Daoy (cell line): ENCODE results near the gene FAXC. TPM values are rescaled to one million over a fixed set of nuclear protein-coding genes. Genes with fewer than 3 reads are reported as not detected.
A peak's percentile ranks its signal among the peaks of the same experiment; 100 is the strongest.
"Not testable (repeated sequence)": the region's sequence is repeated elsewhere in the genome, so short reads cannot be mapped to it uniquely, and the experiment has no call there.

ENCODE experiments used
- DNase-seq: peaks from one replicate; pipeline ENCODE4 v3.0.0-alpha.2; 2015; ENCODE audit warnings: low read depth
- total RNA-seq: library from RNA; depleted of rRNA; stranded (reverse); fragments of >200 nt; shearing (Covaris generic); gene quantifications from 2 replicates; pipeline ENCODE4 v1.2.3, GENCODE V29; 2014

The FAXC gene
- total RNA-seq, 1 experiment from 2014 or later = 4.7 TPM

DNA sequence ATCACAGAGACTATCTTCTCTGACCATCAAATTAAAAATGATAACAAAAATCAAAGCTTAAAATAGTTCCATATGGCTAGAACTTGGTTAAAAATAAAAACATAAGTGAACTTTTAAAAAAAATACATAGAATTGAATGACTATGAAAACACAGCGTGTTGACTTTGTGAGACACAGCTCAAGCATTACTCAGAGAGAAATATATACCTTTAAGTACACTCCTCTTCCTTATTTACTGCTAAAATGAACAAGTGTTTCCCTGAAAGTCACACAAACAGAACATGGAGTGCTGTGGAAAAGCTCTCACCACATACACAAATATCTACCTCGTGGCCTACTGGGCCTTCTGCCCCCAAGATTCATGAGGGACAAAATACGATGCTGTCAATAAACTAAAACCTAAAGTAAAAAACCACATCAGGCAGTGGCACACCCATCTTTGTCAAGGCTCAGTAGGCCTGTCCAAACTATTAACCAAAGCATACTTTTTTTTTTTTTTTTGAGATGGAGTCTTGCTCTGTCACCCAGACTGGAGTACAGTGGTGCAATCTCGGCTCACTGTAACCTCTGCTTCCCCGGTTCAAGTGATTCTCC, 7.5 kb downstream of the FAXC start:
- DNase-seq = no peak

DNA sequence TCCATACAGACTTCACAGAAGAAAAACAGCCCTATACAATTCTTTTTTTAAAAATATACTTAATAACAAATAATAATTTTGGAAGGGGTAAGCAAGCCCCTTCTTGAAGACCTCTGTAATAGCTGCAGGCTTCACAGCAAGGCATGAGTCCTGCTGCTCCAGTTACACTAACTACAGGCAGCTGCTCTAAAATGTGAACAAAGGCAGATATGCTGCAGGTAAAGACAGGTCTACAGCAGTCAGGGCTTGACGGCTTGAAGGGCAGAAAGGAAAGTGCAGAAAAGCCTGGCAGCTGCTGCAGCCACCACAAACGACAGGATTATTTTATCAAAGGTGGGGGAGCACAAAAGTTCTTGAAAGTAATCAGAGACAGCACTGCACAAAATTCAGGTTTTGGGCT, 11.3 kb downstream of the FAXC start:
- no peak for DNase-seq

DNA sequence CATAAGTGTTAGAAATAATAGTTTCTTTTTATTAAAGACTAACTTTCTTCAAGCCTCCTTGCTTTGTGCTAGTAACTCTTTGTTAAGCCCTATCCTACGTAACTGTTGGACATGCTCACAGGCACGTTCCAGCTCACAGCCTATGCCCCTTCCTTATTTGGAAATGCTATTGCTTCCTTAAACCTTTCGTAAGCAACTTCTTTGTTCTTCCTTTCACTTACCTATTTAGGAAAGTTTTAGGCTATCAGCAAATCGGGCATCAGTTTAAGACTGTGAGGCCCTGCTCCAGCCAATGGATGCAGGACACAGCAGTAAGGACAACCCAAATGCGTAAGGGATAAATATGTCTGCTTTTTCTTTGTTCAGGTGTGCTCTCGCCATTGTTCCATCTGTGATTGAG, 14.2 kb downstream of the FAXC start:
- not testable (repeated sequence) for DNase-seq

DNA sequence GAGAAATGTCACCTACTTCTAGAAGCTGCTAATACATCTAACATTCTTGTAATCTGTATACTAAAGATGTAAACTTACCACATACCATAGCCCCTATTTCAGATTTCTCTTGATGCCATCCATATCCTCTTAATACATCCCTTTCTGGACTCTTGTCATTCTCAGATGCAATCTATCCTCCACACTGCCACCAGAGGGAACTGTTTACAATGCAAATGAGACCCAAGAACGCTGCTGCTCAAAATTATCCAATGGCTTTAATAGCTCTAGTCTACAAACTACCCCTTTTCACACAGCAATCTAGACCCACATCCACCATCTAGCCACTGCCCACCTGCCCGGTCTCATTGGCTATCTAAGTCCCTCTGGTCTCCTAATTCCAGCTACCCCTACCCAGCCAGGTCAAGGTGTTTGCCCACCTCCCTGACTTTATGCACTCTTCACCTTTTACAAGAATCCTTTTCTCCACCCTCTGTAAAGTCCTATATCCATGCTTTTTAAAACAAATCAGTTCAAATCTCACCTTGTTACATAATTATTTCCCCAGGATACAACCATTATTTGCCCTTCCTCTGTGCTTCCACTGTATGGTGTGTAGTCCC, 14.8 kb downstream of the FAXC start:
- DNase-seq = peak; percentile 48

DNA sequence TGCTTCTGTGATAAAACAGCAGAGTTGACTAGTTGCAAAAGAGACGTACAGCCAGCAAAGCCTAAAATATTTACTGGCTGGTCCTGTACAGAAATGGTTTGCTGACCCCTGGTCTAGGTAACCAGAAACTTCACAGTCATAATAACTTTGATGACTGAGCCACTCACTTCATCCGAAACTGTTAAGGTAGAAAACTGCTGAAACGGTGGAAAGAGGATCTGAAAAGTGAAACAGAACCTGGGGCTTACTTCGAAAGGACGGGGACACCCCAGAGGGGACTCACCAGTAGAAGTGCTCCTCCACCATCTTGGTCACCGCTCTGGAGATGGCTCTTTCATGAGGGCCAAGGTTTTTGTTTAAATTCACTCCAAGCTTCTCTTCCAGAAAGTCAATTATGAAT, 16.4 kb downstream of the FAXC start:
- no peak for DNase-seq

DNA sequence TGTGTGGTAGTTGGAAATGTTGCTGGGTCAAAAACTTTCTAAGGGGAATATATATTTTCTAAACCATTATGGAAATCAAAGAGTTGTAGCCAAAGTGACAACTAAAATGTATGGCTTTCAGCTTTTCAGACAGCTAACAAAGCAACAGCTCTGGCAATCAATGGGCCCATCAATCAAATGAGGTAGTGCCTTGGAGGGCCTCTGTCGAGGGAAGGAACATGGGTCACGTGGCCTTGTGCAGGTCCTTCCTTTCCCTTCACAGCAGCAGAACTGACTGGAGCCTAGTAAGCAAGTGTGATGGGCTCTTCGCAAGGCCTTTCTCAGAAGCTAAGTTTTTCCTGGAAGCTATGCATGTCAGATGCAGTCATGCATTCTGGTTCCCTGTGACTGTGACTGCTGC, 17.9 kb downstream of the FAXC start:
- no peak for DNase-seq

DNA sequence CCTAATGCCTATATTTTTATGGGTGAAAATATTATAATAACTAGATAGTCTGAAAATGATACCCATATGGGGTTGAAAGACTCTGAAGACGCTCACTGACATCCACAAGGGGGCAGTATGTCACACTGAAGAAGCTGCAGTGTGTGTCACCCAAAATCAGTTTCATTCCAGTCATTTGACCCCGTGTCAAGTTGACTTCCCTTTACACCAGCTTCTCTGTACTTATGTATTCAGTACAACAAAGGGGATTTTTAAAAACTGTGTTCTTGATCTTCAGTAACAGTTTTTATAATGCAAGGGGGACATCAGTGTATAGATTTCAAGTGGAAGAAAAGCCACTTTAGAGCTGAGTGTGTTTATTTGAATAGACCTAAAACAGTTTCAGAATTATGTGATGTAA, 19.3 kb downstream of the FAXC start:
- DNase-seq = peak; percentile 69

DNA sequence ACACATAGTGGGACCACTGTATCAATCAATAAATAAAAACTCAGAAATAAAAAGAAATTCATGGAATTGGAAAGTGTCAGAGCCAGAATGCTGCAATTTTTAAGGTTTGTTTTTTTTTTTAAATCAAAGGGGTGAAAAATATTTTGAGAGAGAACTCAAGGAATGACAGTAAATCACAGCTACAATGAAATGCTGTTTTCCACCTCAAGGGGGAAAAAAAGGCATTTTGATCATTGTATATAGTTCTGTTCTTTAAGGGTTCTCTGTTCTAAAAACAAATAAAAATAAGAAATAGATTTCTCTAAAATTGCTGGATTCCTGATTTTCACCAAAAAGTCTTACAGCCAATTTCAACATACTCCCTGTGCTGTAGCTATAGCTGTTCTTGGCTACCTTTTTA, 24.5 kb downstream of the FAXC start:
- DNase-seq = no peak

DNA sequence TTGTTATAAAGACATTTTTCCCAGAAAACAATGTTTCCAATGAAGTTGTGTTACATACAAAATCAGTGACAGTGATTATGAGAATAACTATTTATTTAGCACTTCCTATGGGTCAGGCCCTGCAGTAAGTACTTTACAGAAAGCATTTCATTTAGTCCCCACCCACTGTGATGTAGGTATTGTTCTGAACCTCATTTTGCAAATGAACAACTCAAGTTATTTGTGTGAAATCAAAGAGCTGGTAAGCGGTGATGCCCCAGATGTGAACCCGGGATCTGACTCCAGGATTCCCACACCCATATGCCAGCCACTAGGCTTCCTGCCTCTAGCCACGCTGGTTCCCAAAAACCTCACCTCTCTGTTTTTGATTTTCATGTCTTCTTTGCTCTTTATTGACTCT, 30.9 kb downstream of the FAXC start:
- no peak for DNase-seq

DNA sequence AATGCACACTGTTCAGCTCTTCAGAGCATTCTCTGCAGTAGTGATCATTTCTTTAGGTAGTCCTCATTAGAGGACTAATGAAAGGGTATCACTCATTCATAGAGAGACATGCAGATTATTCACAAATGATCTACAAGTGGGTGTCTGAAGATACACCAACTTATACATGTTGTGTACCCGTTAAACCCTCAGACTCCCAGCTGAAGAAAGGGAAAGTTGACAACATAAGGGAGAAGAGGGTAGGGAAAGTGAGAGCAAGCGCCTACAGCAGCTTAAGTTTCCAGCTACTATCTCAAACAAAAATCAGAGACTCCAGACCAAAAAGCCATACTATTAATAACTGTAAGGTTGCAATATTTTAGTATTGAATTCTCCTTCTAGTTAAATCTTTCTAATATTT, 37.1 kb downstream of the FAXC start:
- DNase-seq = no peak

DNA sequence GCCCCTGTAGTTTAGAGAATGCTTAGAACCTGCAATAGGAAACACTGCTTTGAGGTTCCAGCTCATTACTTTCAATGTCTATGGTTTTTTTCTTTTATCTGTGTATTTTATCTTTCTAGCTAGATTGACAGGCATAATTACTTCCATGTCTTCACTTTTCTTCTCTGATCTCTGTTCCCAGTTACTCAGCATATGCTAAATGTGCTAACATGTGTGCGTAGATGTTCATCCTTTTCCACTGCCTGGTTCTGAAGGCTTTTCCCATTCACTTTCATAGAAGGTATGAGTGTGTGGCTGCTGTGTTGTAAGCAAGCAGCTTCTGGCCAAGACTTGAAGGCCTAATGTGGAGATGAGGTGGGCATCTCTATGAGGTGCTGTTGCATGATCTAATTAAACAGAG, 38.9 kb downstream of the FAXC start:
- no peak for DNase-seq

DNA sequence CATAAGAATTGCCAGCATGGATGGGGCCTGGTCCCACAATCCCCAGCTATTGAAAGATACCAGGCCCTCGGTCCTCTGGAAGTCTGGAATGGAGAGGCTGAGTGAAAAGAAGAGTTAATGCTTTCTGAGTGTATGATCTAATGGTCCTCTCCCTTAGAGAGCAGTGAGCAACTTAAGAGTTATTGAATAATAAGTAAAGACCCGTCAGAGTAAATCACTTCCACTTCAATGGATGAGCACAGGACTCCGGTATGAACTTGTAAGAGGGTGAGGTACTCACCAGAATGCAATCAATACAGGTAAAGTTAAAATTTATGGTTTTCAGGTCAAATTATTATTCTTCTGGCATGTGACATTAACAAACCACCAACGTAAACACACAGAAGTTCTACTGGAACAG, 39.9 kb downstream of the FAXC start:
- no peak for DNase-seq

DNA sequence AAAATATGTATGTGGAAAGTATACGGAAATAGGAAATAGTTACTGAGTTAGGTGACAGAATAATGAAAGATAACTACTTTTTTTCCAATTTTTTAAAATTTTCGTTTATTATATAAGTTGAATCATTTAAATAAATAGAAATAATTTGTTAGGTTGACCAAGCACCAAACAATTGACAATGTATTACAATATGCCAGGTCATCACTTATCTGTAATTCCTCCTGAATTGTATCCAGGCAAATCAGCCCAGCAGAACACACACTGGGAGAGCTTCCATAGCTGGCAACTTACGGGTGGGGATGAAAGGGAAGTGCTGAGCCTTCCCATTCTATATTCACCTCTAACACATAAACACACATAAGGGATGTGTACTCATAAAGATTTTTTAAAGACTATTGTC, 40.7 kb downstream of the FAXC start:
- DNase-seq = no peak

DNA sequence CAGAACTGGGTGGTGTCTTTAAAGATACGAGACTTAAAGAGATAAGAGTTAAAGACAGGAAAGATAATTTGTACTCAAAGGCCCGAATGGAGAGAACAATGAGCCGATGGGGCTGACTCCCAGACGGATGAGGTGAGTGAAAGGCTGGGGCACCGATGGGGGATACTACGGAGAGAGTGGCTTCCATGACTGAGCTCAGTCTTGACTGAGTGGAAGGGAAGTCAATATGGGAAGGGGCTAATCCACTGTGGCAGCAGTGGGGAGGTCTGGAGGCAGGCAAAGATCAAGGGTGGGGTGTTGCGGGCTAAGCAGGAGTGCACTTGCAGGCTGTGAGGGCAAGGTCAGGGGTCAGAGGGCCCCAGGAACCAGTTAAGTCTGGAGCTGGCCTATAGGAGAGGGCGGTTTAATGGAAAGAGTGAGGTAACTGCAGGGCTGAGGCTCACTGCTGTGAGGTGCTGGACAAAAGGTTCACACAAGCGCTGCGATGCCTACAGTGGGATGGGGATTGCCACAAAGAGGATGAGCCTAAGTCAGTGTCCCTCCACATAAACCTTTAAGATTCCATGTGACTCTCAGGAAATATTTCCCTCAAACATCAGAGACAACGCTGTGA, 42.1 kb downstream of the FAXC start:
- no peak for DNase-seq

DNA sequence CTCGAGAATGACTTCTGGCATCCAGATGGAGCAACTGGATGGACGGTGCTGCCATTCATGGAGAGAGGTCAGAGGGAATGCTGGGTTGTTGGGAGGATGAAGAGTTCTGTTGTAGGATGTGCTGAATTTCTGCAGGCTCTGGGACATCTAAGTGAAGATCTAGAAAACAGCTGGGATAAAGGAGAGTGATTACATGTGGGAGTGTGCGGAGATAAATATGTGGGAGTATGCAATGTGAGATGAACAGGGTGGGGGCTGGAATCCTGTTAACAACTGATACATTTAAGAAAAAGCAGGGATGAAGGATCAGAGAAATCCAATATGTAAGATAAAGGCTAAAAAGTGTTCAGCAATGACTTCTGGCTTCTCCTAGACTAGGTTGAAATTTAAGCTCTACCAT, 43.1 kb downstream of the FAXC start:
- DNase-seq = no peak

DNA sequence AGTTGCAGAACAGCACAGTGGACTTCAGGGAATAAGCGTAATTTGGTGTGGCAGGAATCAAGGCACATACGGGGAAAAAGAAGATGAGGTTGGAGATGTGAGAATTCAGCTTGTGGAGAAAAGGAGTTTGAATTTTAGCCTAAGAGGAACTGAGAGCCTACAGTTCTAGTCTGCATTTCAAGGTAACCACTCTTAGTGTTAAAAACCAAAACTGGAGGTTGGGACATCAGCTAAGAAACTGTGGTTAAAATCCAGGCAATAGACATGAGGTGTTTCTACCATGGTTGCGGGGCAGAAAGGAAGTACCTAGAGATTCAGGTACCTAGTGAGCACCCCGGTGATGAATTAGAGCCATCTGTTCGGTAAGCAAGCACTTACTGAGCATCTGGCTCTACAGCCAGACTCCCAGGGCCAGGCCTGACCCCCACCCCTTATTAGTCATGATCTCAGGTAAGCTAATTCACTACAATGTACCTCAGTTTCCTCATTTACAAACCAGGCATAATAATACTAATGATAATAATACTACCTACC, 44.4 kb downstream of the FAXC start:
- no peak for DNase-seq

DNA sequence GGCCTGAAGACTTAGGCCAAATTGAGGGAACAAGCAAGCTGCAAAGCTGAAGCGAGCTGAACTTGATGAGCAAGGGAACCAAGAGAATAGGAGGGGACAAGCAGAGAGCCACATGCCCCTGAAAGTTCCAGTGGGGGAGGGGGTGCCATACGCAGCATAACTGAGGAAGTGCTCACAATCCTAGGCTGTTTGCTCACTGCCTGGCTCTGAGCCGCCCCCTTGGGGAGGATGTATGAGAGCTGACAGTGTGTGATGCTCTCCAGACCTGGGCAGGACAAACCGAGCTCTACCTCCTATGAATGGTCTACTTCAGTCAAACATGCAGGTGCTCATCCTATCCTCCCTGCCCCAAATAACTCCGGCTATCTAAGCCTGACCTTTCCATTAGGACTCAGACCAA, 52.1 kb downstream of the FAXC start:
- peak; percentile 6 for DNase-seq

DNA sequence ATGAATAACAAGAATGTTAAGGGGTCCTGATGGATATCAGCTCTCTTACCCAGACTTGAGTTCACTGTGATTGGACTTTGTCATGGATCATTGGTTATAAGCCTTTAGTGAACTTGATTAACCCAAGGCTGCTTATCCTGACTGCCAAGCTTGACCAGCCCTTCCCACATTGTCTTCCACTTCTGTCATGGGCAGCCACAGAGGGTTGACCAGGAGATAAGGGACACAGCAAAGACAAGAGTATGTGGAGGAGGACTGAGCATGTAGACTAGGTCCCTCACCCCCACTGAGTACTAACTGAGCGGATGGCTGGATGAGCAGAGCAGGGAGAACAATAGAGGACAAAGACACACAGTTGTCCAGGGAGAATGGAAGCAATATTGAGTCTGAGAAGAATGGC, 52.5 kb downstream of the FAXC start:
- DNase-seq = no peak

DNA sequence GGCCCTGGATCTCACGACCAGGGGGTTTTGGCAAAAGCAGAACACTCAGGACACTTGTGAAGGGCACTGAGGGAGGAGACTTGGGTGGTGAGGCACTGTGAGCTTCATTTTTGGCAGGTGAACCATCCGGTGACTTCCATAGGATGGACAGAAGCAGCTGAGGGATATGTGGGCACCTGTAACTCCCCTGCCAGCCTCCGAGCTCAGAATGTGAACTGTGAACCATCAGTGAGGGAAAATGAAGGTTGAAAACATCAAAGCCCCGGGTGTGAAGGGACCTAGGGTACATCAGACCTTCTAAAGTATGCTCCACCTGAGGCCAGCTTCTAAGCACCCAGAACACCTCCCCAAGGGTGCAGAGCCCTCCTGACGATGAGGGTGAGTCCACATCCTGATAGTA, 53.2 kb downstream of the FAXC start:
- no peak for DNase-seq

DNA sequence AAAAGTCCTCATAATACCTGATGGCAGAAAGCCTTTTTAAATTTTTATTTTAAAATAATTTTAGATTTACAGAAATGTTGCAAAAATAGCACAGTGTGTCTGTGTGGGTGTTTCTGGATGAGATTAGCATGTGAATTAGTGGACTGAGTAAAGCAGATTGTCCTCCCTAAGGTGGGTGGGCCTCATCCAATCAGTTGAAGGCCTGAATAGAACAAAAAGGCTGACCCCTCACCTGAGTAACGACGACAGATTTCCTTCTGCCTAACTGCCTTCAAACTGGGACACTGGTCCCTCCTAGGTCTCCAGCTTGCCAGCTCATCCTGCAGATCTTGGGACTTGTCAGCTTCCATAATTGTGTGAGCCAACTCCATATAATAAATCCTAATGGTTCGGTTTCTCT, 54.2 kb downstream of the FAXC start:
- DNase-seq = no peak

DNA sequence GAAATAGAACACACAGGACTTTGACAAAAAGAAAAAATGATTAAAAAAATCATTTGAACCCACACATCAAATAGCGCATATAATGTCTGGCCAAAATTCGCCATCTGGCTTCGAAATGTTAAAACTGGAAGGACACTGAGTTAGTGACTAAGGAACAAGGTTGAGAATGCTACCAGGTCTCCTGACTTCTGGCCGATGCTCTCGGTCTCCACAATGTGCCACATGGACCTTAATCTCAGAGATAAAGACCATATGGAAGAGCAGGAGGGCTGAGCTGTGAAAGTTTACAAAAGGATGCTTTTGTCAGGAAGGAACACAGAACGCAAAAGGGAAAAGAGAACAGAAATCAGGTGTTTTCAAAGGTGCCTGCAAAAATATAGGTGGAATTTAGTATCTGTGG, 54.7 kb downstream of the FAXC start:
- no peak for DNase-seq

DNA sequence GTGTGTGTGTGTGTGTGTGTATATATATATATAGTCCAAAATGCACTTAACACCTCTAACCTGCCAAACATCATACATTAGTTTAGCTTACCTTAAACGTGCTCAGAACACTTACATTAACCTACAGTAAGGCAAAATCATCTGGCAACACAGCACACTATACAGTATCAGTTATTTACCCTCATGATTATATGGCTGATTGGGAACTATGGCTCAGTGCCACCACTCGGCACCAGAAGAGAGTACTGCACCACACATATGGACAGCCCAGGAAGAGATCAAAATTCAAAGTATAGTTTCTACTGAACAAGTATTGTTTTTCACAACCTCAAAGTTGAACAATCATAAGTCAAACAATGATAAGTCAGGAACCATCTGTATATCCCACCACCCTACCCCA, 59.8 kb downstream of the FAXC start:
- DNase-seq = no peak

DNA sequence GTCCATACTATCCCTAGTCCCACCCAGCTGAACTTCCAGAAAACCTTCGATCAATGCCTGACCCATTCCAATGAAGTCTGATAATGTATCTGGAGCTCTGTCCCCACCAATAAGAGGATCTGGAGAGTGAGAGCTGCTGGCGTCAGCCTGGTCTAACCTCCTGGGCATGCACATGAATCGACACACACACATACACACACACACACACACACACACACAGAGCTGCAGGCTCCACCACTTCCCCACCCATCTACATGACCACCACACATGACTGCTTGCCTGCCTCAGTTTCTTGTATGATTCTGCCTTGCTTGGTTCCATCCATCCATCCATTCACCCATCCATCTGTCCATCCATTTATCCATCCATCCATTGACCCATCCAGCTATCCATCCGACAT, 60.8 kb downstream of the FAXC start:
- no peak for DNase-seq

DNA sequence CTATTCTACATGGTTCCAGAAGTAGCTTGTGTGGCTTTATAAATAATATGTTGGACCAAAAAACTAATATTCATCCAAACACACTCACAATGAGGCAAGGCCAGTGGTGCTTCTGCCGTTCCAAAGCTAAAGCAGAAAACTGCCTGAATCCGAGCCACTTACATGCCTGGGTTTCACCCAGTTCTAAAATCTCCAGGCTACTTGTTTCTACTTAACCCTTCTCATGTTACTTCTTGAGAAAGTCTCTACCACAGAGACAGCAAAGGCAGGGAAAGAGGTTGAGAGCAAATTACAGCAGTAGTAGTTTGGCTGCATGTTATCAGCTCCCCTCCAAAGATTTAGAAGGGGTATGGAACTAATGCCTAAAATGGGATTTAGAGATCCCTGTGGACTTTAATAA, 62.0 kb downstream of the FAXC start:
- DNase-seq = no peak
